ENCODE results near the gene MUC2. TPM values are rescaled to one million over a fixed set of nuclear protein-coding genes. Genes with fewer than 3 reads are reported as not detected.
A peak's percentile ranks its signal among the peaks of the same experiment; 100 is the strongest.

Gene MUC2
- total and polyA plus RNA-seq, 2 of the 4 experiments (the other 2 are of a cell fraction): not detected

DNA sequence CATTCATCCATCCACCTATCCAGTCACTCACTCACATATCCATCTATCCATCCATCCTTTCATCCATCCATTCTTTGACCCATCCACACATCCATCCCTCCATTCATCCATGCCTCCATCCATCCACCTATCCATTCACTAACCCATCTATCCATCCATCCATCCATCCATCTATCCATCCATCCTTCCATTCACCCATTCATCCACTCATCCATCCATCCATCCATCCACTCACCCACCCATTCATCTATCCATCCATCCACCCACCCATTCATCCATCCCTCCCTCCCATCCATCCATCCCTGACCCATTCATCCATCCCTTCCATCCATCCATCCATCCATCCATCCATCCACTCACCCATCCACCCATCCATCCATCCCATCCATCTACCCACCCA, 4.9 kb upstream of the MUC2 start:
- H2AFZ ChIP-seq (replicated peaks; ENCODE audit: low read length, poor library complexity): no peak overlapping the region
- no peak overlapping the region for H2AK5ac ChIP-seq (ENCODE audit: low read depth, low read length)
- H3K27ac ChIP-seq (ENCODE audit: insufficient read depth, low read length): no peak overlapping the region
- intact Hi-C loops (cut with micrococcal nuclease) (no loop called here), in situ Hi-C loops (cut with MboI; ENCODE audit: low sequenced_read_pairs) (no loop called here), dilution Hi-C loops (cut with HindIII; ENCODE audit: low sequenced_read_pairs, unreplicated experiment) (no loop called here)
- H2BK120ac ChIP-seq (ENCODE audit: low read depth, low read length): no peak overlapping the region
- H2BK5ac ChIP-seq (ENCODE audit: low read depth, low read length, poor library complexity, severe bottlenecking): peak overlapping the region; percentile 51
- H3K9me3 ChIP-seq (ENCODE audit: control insufficient read depth, insufficient read depth, low read length): no peaks in the 10 kb centered on the region
- no peak overlapping the region for H2BK15ac ChIP-seq (ENCODE audit: low read depth, low read length)
- no peak overlapping the region for H4K5ac ChIP-seq (ENCODE audit: low read depth, low read length)
- BruUV-seq (replicated peaks): no TSS peak
- H3K56ac ChIP-seq (ENCODE audit: extremely low read depth, insufficient read depth, low read length): no peak overlapping the region
- no peak overlapping the region for H2AK9ac ChIP-seq (replicated peaks; ENCODE audit: low read depth, low read length, poor library complexity)
- H2BK20ac ChIP-seq (ENCODE audit: low read depth, low read length): no peak overlapping the region
- no peak overlapping the region for H3K4me2 ChIP-seq (ENCODE audit: low read depth, low read length)
- no peak overlapping the region for H3K4ac ChIP-seq (ENCODE audit: low read depth, low read length)
- H3K4me1 ChIP-seq (ENCODE audit: control insufficient read depth, insufficient read depth, low read length): peaks cover 13% of the 10 kb centered on the region
- no peaks in the 10 kb centered on the region for H3K9me1 ChIP-seq (ENCODE audit: insufficient read depth, low read length)
- no peak overlapping the region for H3K14ac ChIP-seq (replicated peaks; ENCODE audit: low read depth, low read length)
- TF ChIP-seq MAFK (IDR thresholded peaks at IDR 0.05; ENCODE audit: low read depth, low read length) (no peak), FOS (IDR thresholded peaks at IDR 0.05; ENCODE audit: low read depth, low read length) (no peak), MXI1 (IDR thresholded peaks at IDR 0.05; ENCODE audit: borderline replicate concordance, low read depth, low read length) (no peak), CEBPB (IDR thresholded peaks at IDR 0.05; ENCODE audit: low read depth, low read length) (no peak), BHLHE40 (IDR thresholded peaks at IDR 0.05; ENCODE audit: low read depth, low read length) (no peak), SMC3 (IDR thresholded peaks at IDR 0.05; ENCODE audit: low read depth, low read length) (no peak), CHD1 (IDR thresholded peaks at IDR 0.05; ENCODE audit: low read depth, low read length) (no peak)
- TF ChIP-seq, protein P1, sequence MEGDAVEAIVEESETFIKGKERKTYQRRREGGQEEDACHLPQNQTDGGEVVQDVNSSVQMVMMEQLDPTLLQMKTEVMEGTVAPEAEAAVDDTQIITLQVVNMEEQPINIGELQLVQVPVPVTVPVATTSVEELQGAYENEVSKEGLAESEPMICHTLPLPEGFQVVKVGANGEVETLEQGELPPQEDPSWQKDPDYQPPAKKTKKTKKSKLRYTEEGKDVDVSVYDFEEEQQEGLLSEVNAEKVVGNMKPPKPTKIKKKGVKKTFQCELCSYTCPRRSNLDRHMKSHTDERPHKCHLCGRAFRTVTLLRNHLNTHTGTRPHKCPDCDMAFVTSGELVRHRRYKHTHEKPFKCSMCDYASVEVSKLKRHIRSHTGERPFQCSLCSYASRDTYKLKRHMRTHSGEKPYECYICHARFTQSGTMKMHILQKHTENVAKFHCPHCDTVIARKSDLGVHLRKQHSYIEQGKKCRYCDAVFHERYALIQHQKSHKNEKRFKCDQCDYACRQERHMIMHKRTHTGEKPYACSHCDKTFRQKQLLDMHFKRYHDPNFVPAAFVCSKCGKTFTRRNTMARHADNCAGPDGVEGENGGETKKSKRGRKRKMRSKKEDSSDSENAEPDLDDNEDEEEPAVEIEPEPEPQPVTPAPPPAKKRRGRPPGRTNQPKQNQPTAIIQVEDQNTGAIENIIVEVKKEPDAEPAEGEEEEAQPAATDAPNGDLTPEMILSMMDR (conservative IDR thresholded peaks at IDR 0.05; ENCODE audit: low read depth, low read length): no peak
- H3K23ac ChIP-seq (ENCODE audit: low read depth, low read length): no peak overlapping the region
- H4K91ac ChIP-seq (ENCODE audit: insufficient read depth, low read depth, low read length): no peak overlapping the region
- no peak for ATAC-seq (ENCODE audit: low read depth)
- no peak overlapping the region for H4K8ac ChIP-seq (ENCODE audit: low read depth in 2 of 2, low read length in 2 of 2)
- no peak overlapping the region for H3K18ac ChIP-seq (ENCODE audit: low read depth, low read length)
- DNase-seq: no peak
- no peak overlapping the region for H3K4me3 ChIP-seq (ENCODE audit: insufficient read depth, low read depth, low read length)
- no peaks in the 10 kb centered on the region for H3K79me1 ChIP-seq (ENCODE audit: low read depth in 1 of 2, low read length in 2 of 2)
- H3K36me3 ChIP-seq (ENCODE audit: control insufficient read depth, insufficient read depth, low read length): no peaks in the 10 kb centered on the region
- H4K20me1 ChIP-seq (ENCODE audit: insufficient read depth, low read length): no peaks in the 10 kb centered on the region
- CTCF ChIA-PET: no interaction called here
- POLR2A ChIA-PET (ENCODE audit: unreplicated experiment): no interaction called here
- no peak overlapping the region for H3K9ac ChIP-seq (ENCODE audit: low read depth, low read length)
- H3K27me3 ChIP-seq (ENCODE audit: control insufficient read depth, insufficient read depth, low read length): peaks cover 4% of the 10 kb centered on the region

All from IMR-90 (cell line).